ENCODE measurements around the gene RANBP17. TPM values are rescaled to one million over a fixed set of nuclear protein-coding genes. Genes with fewer than 3 reads are reported as not detected.

RANBP17 gene
- polyA plus RNA-seq, 1 of the 3 experiments (the other 2 are of a cell fraction): 6.0 TPM

DNA sequence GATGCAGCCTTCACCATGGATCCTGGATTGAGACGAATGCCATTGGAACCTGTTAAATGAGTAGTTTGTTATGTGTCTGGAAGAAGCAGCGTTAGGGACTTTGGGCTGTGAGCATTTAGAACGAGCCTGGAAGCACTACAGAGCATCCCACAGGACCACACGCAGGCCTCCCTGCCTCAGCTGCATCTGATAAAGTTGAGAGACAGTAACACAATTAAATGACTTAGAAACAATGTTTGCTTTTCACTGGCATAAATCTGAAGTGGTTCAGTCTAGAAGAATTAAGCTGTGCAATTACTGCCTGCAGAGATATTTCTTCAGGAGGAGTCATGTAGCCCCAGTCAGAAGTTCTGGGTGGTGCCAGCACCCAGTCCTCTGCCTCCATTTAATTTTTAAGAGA is 437.4 kb downstream of the RANBP17 start (continued):
- TF ChIP-seq, protein P1, sequence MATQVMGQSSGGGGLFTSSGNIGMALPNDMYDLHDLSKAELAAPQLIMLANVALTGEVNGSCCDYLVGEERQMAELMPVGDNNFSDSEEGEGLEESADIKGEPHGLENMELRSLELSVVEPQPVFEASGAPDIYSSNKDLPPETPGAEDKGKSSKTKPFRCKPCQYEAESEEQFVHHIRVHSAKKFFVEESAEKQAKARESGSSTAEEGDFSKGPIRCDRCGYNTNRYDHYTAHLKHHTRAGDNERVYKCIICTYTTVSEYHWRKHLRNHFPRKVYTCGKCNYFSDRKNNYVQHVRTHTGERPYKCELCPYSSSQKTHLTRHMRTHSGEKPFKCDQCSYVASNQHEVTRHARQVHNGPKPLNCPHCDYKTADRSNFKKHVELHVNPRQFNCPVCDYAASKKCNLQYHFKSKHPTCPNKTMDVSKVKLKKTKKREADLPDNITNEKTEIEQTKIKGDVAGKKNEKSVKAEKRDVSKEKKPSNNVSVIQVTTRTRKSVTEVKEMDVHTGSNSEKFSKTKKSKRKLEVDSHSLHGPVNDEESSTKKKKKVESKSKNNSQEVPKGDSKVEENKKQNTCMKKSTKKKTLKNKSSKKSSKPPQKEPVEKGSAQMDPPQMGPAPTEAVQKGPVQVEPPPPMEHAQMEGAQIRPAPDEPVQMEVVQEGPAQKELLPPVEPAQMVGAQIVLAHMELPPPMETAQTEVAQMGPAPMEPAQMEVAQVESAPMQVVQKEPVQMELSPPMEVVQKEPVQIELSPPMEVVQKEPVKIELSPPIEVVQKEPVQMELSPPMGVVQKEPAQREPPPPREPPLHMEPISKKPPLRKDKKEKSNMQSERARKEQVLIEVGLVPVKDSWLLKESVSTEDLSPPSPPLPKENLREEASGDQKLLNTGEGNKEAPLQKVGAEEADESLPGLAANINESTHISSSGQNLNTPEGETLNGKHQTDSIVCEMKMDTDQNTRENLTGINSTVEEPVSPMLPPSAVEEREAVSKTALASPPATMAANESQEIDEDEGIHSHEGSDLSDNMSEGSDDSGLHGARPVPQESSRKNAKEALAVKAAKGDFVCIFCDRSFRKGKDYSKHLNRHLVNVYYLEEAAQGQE (IDR thresholded peaks at IDR 0.05; ENCODE audit: low read depth, low read length): no peak
- TF ChIP-seq RXRA (IDR thresholded peaks at IDR 0.05; ENCODE audit: borderline replicate concordance, low read depth) (no peak), ELF1 (IDR thresholded peaks at IDR 0.05) (no peak), NRF1 (IDR thresholded peaks at IDR 0.05; ENCODE audit: low read depth, low read length) (no peak), RCOR1 (IDR thresholded peaks at IDR 0.05; ENCODE audit: low read length) (peak; percentile 80), GATA2 (CRISPR knock-in tag; IDR thresholded peaks at IDR 0.05) (peak; percentile 74), POLR2AphosphoS5 (IDR thresholded peaks at IDR 0.05; ENCODE audit: low read depth, low read length) (no peak), MXI1 (IDR thresholded peaks at IDR 0.05; ENCODE audit: low read depth, low read length) (0 out of 2 replicates have a peak, but pooled peaks have one; percentile 34), TAF1 (IDR thresholded peaks at IDR 0.05; ENCODE audit: borderline replicate concordance, low read depth, low read length) (no peak)
- TF ChIP-seq, protein P2, sequence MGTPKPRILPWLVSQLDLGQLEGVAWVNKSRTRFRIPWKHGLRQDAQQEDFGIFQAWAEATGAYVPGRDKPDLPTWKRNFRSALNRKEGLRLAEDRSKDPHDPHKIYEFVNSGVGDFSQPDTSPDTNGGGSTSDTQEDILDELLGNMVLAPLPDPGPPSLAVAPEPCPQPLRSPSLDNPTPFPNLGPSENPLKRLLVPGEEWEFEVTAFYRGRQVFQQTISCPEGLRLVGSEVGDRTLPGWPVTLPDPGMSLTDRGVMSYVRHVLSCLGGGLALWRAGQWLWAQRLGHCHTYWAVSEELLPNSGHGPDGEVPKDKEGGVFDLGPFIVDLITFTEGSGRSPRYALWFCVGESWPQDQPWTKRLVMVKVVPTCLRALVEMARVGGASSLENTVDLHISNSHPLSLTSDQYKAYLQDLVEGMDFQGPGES (IDR thresholded peaks at IDR 0.05; ENCODE audit: low read depth, low read length): no peak
- TF ChIP-seq, protein P3, sequence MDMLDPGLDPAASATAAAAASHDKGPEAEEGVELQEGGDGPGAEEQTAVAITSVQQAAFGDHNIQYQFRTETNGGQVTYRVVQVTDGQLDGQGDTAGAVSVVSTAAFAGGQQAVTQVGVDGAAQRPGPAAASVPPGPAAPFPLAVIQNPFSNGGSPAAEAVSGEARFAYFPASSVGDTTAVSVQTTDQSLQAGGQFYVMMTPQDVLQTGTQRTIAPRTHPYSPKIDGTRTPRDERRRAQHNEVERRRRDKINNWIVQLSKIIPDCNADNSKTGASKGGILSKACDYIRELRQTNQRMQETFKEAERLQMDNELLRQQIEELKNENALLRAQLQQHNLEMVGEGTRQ (IDR thresholded peaks at IDR 0.05; ENCODE audit: borderline replicate concordance, low read depth, low read length): no peak
- TF ChIP-seq, protein P4, sequence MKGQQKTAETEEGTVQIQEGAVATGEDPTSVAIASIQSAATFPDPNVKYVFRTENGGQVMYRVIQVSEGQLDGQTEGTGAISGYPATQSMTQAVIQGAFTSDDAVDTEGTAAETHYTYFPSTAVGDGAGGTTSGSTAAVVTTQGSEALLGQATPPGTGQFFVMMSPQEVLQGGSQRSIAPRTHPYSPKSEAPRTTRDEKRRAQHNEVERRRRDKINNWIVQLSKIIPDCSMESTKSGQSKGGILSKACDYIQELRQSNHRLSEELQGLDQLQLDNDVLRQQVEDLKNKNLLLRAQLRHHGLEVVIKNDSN (IDR thresholded peaks at IDR 0.05; ENCODE audit: borderline replicate concordance, low read depth): no peak

DNA sequence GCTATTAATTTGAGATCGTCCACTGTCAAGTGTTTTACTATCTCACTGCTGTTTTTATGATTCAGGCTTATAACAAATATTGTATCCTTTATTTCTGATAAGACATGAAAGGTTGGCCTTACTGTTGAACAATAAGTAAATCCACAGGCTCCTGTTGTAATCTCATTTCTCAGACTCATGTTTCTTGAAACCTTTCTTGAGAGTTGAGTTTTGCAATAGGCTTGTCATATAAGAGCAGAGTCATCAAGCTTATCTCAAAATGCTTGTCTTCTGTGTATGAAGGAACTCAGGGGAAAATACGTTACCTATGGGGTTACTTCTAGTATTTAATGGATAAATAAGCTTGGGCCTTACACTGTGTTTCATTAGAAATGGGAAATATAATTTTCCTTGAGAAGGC is 438.0 kb downstream of the RANBP17 start:
- H3K79me2 ChIP-seq (ENCODE audit: insufficient read depth): no peaks in the 10 kb centered on the region
- H3K4me1 ChIP-seq (ENCODE audit: control insufficient read depth in 1 of 2, insufficient read depth in 2 of 2, low read depth in 1 of 2, low read length in 1 of 2): peaks cover 17 to 54% of the 10 kb centered on the region in 2 experiments
- ChIA-PET CTCF (interaction anchor here (0.6 to 3.1 kb wide), 5 partner anchors 10 to 599 kb away, joined by 3 to 11 read pairs (median 6); partner anchors contain the start of gene TLX3), POLR2A (interaction anchor here (2.3 kb wide), 1 partner anchor 9 kb away, joined by 8 read pairs; the partner anchor contains the start of gene TLX3)
- H3K9ac ChIP-seq: no peak overlapping the region
- no peak overlapping the region for H2AFZ ChIP-seq (ENCODE audit: low read depth)
- H3K4me3 ChIP-seq (ENCODE audit: low read depth in 2 of 2, low read length in 1 of 2): no peak overlapping the region
- no peaks in the 10 kb centered on the region for H3K27me3 ChIP-seq (ENCODE audit: insufficient read depth)
- no peak for DNase-seq
- no peaks in the 10 kb centered on the region for H3K9me2 ChIP-seq
- no peaks in the 10 kb centered on the region for H3K9me3 ChIP-seq
- no peak overlapping the region for H3K4me2 ChIP-seq
- peaks cover 2 to 9% of the 10 kb centered on the region in 2 experiments for H3K36me3 ChIP-seq (replicated peaks in 1 of 2; ENCODE audit: control insufficient read depth in 1 of 2, insufficient read depth in 2 of 2, low read length in 1 of 2)
- no peaks in the 10 kb centered on the region for H4K20me1 ChIP-seq (ENCODE audit: insufficient read depth)
- peaks cover 17% of the 10 kb centered on the region for H3F3A ChIP-seq (replicated peaks; ENCODE audit: insufficient read depth)
- TF ChIP-seq MXI1 (IDR thresholded peaks at IDR 0.05; ENCODE audit: low read depth, low read length): no peak
- no peak for TF ChIP-seq RAD21 (IDR thresholded peaks at IDR 0.05; ENCODE audit: low read length)
- no peak for TF ChIP-seq GATA2 (CRISPR knock-in tag; IDR thresholded peaks at IDR 0.05)
- TF ChIP-seq SMC3 (IDR thresholded peaks at IDR 0.05; ENCODE audit: low read depth, low read length): no peak
- no peak for TF ChIP-seq GABPA (IDR thresholded peaks at IDR 0.05; ENCODE audit: low read depth)
- no peak for TF ChIP-seq TEAD4 (IDR thresholded peaks at IDR 0.05; ENCODE audit: borderline replicate concordance, insufficient read depth)
- WGBS (ENCODE audit: low lambda C conversion rate): 97% methylated on average over 2 of the region's 2 CpGs
- H3K27ac ChIP-seq (ENCODE audit: low read depth in 2 of 2, low read length in 1 of 2): peak overlapping the region in 1 of 2 experiments; percentile 72; a peak in 2 of 4 replicates

All from SK-N-SH (cell line).